ENCODE measurements around the gene C1orf198. TPM values are rescaled to one million over a fixed set of nuclear protein-coding genes. Genes with fewer than 3 reads are reported as not detected.

The C1orf198 gene
- total and polyA plus RNA-seq, 12 donors, result 26.0 to 66.0 (median 42.9) TPM

DNA sequence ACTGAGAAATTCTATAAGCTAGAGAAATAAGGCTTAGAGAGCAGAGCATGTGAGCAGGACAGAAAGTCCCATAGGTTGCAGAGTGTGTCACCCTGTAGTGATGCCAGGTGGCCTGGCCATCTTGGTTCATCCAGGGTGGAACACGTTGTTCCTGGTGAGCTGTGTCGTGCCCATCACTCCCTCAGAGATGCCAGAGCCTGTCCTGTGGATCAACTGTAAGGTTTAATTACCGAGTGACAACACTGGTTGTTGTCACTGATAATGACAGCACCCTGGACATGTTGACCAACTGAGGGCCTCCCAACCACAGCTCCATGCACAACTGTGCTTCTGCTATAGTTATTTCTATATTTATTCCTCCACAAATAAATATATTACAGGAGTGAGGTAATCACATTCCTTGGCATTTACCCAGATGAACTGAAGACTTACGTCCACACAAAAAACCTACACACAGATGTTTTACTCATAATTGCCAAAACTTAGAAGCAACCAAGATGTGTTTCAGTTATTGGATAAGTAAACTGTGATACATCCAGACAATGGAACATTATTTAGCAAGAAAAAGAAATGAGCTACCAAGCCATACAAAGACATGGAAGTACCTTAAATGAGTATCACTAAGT, 6.2 kb downstream of the C1orf198 start:
- intact Hi-C loops (cut with DNase I), result loop anchor here in 4 of 10 donors (2.0 to 10.0 kb wide), 3 partner anchors 13 to 55 kb away; no protein-coding TSS in a partner anchor
- no peak overlapping the region for H3K4me3 ChIP-seq
- H3K36me3 ChIP-seq, result peaks cover 0 to 9% (median 0%) of the 10 kb centered on the region in 9 donors
- H3K27ac ChIP-seq, result peak overlapping the region in 8 of 10 donors; percentile 34 to 96 (median 63)
- peaks cover 0 to under 1% (median 0%) of the 10 kb centered on the region in 7 donors for H3K27me3 ChIP-seq
- peaks cover 32 to 100% (median 86%) of the 10 kb centered on the region in 9 donors for H3K4me1 ChIP-seq
- H3K9me3 ChIP-seq, result no peaks in the 10 kb centered on the region
- DNase-seq, result no peak
- 54 to 57% methylated on average over 4 of the region's 4 CpGs for WGBS, 2 donors
- peak in 5 of 8 donors; percentile 22 to 79 (median 64) for ATAC-seq
- TF ChIP-seq CTCF (IDR thresholded peaks at IDR 0.05), result no peak

DNA sequence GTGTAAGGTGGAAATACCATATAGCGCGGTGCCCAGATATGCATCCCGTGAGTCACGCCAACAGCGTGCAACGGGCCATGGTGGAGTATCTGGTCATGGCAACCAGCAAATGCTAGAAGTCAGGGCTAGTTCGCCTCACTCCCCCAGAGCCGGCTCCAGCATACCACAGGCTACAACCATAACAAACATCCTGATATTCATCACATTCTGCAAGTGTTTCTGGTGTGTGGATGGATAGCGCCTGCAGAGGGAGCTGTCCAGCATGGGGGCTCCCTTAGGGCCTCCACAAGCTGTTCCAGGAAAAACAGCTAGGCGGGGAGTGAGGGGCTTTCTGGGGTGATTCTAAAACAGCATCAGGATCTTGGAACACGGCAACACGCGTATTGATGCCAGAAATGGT, 6.8 kb downstream of the C1orf198 start:
- no peak for DNase-seq
- Histone ChIP-seq H3K27ac (peak overlapping the region in 7 of 10 donors; percentile 34 to 96 (median 64)), H3K4me3 (no peak overlapping the region), H3K27me3 (no peaks in the 10 kb centered on the region), H3K4me1 (peaks cover 32 to 100% (median 88%) of the 10 kb centered on the region in 9 donors), H3K36me3 (peaks cover 0 to 9% (median 0%) of the 10 kb centered on the region in 9 donors), H3K9me3 (no peaks in the 10 kb centered on the region)
- peak in 1 of 9 donors; percentile 11 for TF ChIP-seq CTCF (IDR thresholded peaks at IDR 0.05)
- WGBS, 2 donors, result 91 to 97% methylated on average over 13 of the region's 13 CpGs
- no peak for ATAC-seq
- intact Hi-C loops (cut with DNase I), result loop anchor here in 3 of 10 donors (5.0 to 10.0 kb wide), 2 partner anchors 47 to 54 kb away; no protein-coding TSS in a partner anchor

GRCh38 chr1:230860617-230861384, 7.5 kb downstream of the C1orf198 start:
- DNase-seq (no peak), ATAC-seq (no peak)
- no peak overlapping the region for H3K4me3 ChIP-seq
- H3K36me3 ChIP-seq, result peaks cover 0 to 9% (median 0%) of the 10 kb centered on the region in 9 donors
- no peaks in the 10 kb centered on the region for H3K9me3 ChIP-seq
- H3K4me1 ChIP-seq, result peaks cover 26 to 100% (median 82%) of the 10 kb centered on the region in 9 donors
- WGBS, 2 donors, result 89 to 90% methylated on average over 9 of the region's 9 CpGs
- peak overlapping the region in 3 of 10 donors; percentile 64 to 89 (median 67) for H3K27ac ChIP-seq
- no peak for TF ChIP-seq CTCF (IDR thresholded peaks at IDR 0.05)
- no peaks in the 10 kb centered on the region for H3K27me3 ChIP-seq
- intact Hi-C loops (cut with DNase I), result loop anchor here in 3 of 10 donors (5.0 to 10.0 kb wide), 2 partner anchors 46 to 54 kb away; no protein-coding TSS in a partner anchor
